Aorta (tissue), 5 donors: ENCODE data around the gene WDR89. TPM values are rescaled to one million over a fixed set of nuclear protein-coding genes. Genes with fewer than 3 reads are reported as not detected.
A peak's percentile ranks its signal among the peaks of the same experiment; 100 is the strongest.
"Not testable (repeated sequence)": the region's sequence is repeated elsewhere in the genome, so short reads cannot be mapped to it uniquely, and the experiment has no call there.

ENCODE experiments used
- ATAC-seq: fragments of 200-7000 bp; cut with Tn5 transposase; one replicate; pipeline ENCODE4 v1.9.1; 2022; ENCODE audit warnings: moderate library complexity; ENCODE audit not compliant: low FRiP score
- DNase-seq, 2 donors: peaks; one replicate each; pipeline ENCODE4 v3.0.0-alpha.2; 2020
- H3K27ac ChIP-seq, 2 donors: one replicate each; pipeline ENCODE4 v1.5.1; 2013; ENCODE audit warnings: low read length in 2 of 2, mild to moderate bottlenecking in 2 of 2, moderate library complexity in 2 of 2, control low read depth in 1 of 2, inconsistent platforms in 1 of 2, low read depth in 1 of 2
- H3K27me3 ChIP-seq, 2 donors: one replicate each; pipeline ENCODE4 v1.6.1; 2013; ENCODE audit warnings: control low read depth in 1 of 2, low read length in 1 of 2, mild to moderate bottlenecking in 1 of 2, moderate library complexity in 1 of 2; ENCODE audit not compliant: insufficient read depth in 2 of 2, control insufficient read depth in 1 of 2
- H3K36me3 ChIP-seq, 2 donors: one replicate each; pipeline ENCODE4 v1.6.1; 2013; ENCODE audit warnings: control low read depth in 1 of 2, low read length in 1 of 2, mild to moderate bottlenecking in 1 of 2; ENCODE audit not compliant: insufficient read depth in 2 of 2, control insufficient read depth in 1 of 2
- H3K4me1 ChIP-seq, 2 donors: one replicate each; pipeline ENCODE4 v1.6.1; 2013; ENCODE audit warnings: low read length in 2 of 2, control low read depth in 1 of 2, mild to moderate bottlenecking in 1 of 2, moderate library complexity in 1 of 2; ENCODE audit not compliant: insufficient read depth in 2 of 2, control insufficient read depth in 1 of 2
- H3K4me3 ChIP-seq, 2 donors: one replicate each; pipeline ENCODE4 v1.5.1; 2013; ENCODE audit warnings: low read length in 2 of 2, control low read depth in 1 of 2, mild to moderate bottlenecking in 1 of 2
- H3K9me3 ChIP-seq: one replicate; pipeline ENCODE4 v1.6.1; 2013; ENCODE audit warnings: mild to moderate bottlenecking, low read length; ENCODE audit not compliant: control insufficient read depth
- WGBS, 2 donors: extraction: QIAGEN DNeasy Blood & Tissue Kit; methylation state at CpG; one replicate each; pipeline ENCODE4 v1.1.7; 2013; 5-methylcytosine and 5-hydroxymethylcytosine counted together
- intact Hi-C, 2 donors: fragments of 100-400 bp; cut with DNase I; formaldehyde crosslinking; loops; one replicate each; pipeline versions ENCODE4 v1.14.2 to v1.15.0; 2022
- polyA plus RNA-seq, 2 donors: library from polyadenylated mRNA; stranded (reverse); fragments of 200-250 nt; gene quantifications; one replicate each; pipeline ENCODE4 v1.2.3, GENCODE V29; 2013
- total RNA-seq, 2 donors: library from RNA; stranded (reverse); fragmentation: NEBNext Ultra II Directional; extraction: Animal tissue kit (Norgen Biotek cat#: 25700); gene quantifications; one replicate each; pipeline ENCODE4 v1.2.1, GENCODE V29; 2021
- donor health status: healthy with polysubstance abuse.
- donor health status: Bipolar disorder and iron deficiency.
- donor health status: DM: no; HTN: no; CAD: no.
- donor health status: DM: no; HTN: no; CAD: no.
- donor health status: DM: yes; HTN: yes; CAD: no.

WDR89 gene
- total and polyA plus RNA-seq, 4 donors = 3.9 to 12.9 (median 6.8) TPM

DNA sequence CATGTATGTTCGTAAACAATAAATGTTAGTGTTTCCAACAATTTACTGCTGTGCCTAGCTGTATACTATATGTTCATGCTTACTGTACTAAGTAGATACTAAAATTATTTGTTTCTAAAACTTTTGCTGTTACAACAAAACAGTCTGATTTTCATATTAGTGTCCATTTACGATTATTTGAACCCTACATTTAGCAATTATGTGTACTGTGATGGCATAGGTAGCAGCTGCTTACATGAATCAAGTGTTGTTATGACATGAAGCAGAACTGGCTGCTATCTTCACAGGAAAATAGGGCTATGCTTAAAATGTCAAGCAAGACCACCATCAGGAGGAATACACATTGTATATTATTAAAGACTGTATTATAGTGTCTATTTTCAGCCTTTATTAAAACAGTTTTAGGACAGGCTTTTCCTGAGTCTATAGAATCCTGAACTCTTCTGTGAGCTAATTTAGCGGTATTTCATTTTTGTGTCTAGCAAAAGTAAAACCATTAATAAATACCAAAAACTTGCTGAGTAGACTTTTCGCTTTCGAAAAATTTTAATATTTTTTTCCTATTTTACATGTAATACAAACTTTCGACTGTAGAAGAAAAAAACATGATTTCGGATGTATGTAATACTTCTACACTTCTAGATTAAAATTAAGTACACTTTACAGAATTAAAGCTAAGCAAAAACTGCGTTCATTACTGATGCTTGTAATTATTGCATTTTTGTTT lies 1.1 kb upstream of the WDR89 start:
- Histone ChIP-seq H3K27me3 (no peaks in the 10 kb centered on the region), H3K9me3 (no peaks in the 10 kb centered on the region), H3K4me1 (no peaks in the 10 kb centered on the region), H3K36me3 (no peaks in the 10 kb centered on the region), H3K27ac (no peak overlapping the region), H3K4me3 (peak overlapping the region; percentile 36 to 88)
- no peak for ATAC-seq
- 67 to 69% methylated on average over 8 of the region's 8 CpGs for WGBS, 2 donors
- intact Hi-C loops = loop anchor here (2.0 to 5.0 kb wide), 4 partner anchors 84 to 251 kb away; partner anchors contain the start of genes PPP2R5E (in 2 of the 2) and SGPP1 (in 1 of the 2)
- no peak for DNase-seq

DNA sequence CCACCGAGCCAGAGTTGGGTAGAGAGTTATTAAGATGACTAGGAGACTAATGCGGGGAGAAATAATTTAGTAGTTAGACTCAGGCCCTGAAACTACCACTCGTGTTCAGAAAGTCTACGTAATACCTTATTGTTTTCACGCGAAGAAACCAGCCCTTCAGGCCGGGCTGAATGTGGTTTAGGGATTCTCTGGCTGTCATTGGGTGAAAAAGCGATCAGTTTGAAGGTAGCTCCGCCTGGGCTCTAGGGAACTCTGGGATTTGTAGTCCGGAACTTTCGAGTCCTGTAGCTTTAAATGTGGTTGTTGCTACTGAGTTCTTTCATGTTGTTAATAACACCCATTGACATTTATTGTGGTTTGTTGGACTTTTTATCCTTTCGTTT lies 549 bp upstream of the WDR89 start:
- ATAC-seq (peak; percentile 94), DNase-seq (peak; percentile 80 to 83)
- 0% methylated on average over 12 of the region's 12 CpGs for WGBS, 2 donors
- H3K4me1 ChIP-seq = no peaks in the 10 kb centered on the region
- H3K27me3 ChIP-seq = no peaks in the 10 kb centered on the region
- intact Hi-C loops = loop anchor here (2.0 to 5.0 kb wide), 4 partner anchors 85 to 250 kb away; partner anchors contain the start of genes PPP2R5E (in 2 of the 2) and SGPP1 (in 1 of the 2)
- no peaks in the 10 kb centered on the region for H3K9me3 ChIP-seq
- no peaks in the 10 kb centered on the region for H3K36me3 ChIP-seq
- peak overlapping the region in 1 of 2 donors; percentile 59 for H3K27ac ChIP-seq
- peak overlapping the region; percentile 54 to 88 for H3K4me3 ChIP-seq

DNA sequence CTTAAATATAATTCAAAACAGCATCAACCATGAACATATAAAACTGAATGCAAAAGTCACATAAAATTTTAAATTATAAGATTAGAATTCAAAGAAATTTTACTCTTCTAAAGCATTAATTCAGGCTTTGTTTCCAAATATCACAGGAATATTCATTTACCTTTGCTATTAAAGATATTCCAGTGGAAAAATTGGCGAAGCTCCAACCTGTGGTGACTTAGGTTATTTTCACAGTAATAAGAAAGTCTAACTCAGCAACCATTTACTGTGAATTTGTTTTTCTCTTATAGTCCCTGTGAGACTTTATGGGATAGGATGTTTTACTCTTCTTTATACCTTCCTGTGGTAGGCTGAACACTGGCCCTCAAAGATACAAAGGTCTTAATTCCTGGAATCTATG lies 3.2 kb downstream of the WDR89 start:
- ATAC-seq (no peak), DNase-seq (no peak)
- Histone ChIP-seq H3K4me3 (no peak overlapping the region), H3K4me1 (no peaks in the 10 kb centered on the region), H3K9me3 (no peaks in the 10 kb centered on the region), H3K27me3 (no peaks in the 10 kb centered on the region), H3K36me3 (no peaks in the 10 kb centered on the region), H3K27ac (no peak overlapping the region)
- 83 to 88% methylated on average over 1 of the region's 1 CpG for WGBS, 2 donors
- intact Hi-C loops = no loop called here

DNA sequence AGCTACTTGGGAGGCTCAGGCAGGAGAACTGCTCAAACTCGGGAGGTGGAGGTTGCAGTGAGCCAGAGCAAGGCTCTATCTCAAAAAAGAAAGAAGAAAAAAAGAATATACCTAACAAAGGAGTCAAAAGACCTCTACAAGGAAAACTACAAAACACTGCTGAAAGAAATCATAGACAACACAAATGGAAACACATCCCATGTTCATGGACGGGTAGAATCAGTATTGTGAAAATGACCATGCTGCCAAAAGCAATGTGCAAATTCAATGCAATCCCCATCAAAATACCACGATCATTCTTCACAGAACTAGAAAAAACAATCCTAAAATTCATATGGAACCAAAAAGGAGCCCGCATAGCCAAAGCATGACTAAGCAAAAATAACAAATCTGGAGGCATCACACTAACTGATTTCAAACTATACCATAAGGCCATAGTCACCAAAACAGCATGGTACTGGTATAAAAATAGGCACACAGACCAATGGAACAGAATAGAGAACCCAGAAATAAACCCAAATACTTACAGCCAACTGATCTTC lies 5.5 kb downstream of the WDR89 start:
- H3K27ac ChIP-seq, H3K4me1 ChIP-seq, H3K4me3 ChIP-seq, ATAC-seq, H3K36me3 ChIP-seq, DNase-seq, H3K9me3 ChIP-seq, H3K27me3 ChIP-seq, intact Hi-C loops: not testable (repeated sequence)
- 95 to 96% methylated on average over 4 of the region's 4 CpGs for WGBS, 2 donors

DNA sequence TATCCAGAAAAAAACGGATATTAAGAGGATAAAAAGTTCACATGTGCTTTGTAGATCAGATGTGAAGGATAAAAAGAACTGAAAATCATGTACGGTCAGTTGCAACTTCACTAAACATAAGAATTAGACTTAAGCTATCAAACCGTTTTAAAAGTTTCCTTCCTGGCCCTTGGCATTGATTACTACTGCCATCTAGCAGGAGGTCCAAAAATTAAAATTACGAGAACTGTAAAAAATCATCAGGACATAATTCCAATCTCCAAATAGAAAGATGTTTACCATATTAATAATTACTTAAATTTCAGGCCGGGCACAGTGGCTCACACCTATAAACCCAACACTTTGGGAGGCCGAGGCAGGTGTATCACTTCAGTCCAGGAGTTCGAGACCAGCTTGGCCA lies 7.9 kb downstream of the WDR89 start:
- no peak for DNase-seq
- 72 to 73% methylated on average over 7 of the region's 7 CpGs for WGBS, 2 donors
- no peak overlapping the region for H3K4me3 ChIP-seq
- H3K9me3 ChIP-seq = no peaks in the 10 kb centered on the region
- intact Hi-C loops = no loop called here
- H3K4me1 ChIP-seq = peaks cover 0 to 2% of the 10 kb centered on the region in 2 donors
- ATAC-seq = no peak
- H3K27ac ChIP-seq = no peak overlapping the region
- no peaks in the 10 kb centered on the region for H3K27me3 ChIP-seq
- H3K36me3 ChIP-seq = no peaks in the 10 kb centered on the region

DNA sequence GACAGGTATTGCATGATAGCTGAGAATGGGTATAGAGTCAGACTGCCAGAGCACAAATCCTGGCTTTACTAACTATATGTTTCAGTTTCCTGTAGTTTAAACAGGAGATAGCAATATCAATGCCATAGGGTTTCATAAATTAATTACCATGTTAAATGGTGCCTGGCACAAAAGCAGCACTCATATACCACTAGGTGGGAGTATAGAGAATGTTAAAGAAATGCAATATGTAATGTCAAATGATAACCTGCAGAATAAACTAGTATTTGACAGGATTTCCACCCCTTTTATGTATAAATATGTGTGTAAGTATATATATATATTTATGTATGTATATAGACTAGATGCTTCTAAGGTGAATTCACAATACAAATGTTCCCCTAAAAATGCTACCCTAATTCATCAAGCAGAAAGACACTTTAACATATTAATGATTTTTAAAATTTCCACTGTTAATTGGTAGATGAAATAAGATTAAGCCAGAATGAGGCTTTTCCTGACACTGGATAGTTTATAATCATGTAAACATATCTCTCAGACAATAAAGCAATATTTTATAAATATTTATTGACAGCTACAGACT lies 8.6 kb downstream of the WDR89 start:
- H3K4me3 ChIP-seq = no peak overlapping the region
- H3K4me1 ChIP-seq = peaks cover 0 to 2% of the 10 kb centered on the region in 2 donors
- H3K9me3 ChIP-seq = no peaks in the 10 kb centered on the region
- no peaks in the 10 kb centered on the region for H3K27me3 ChIP-seq
- no peak overlapping the region for H3K27ac ChIP-seq
- DNase-seq (no peak), ATAC-seq (no peak)
- no peaks in the 10 kb centered on the region for H3K36me3 ChIP-seq
- intact Hi-C loops = no loop called here

DNA sequence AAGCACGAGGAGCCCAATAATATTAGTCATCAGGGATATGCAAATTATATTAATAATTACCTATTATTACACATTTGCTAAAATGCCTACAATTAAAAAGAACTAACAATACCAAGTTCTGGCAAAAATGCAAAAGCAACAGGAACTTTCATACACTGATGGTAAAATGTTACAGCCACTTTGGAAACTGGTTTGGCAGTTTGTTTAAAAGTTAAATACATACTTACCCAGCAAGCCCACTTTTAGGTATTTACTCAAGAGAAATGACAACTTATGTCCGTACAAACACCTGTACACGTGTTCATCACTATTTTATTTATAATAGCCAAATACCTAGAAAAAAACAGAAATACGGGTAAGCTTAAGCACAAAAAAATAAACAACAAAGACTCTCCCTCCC lies 17.0 kb downstream of the WDR89 start:
- ATAC-seq = no peak
- Histone ChIP-seq H3K4me3 (no peak overlapping the region), H3K27me3 (no peaks in the 10 kb centered on the region), H3K36me3 (no peaks in the 10 kb centered on the region), H3K4me1 (peaks cover 0 to 2% of the 10 kb centered on the region in 2 donors), H3K9me3 (no peaks in the 10 kb centered on the region), H3K27ac (no peak overlapping the region)
- 83 to 84% methylated on average over 4 of the region's 4 CpGs for WGBS, 2 donors
- DNase-seq = no peak
- intact Hi-C loops = loop anchor here in 1 of 2 donors (10.0 kb wide), 1 partner anchor 230 kb away; no protein-coding TSS in a partner anchor

DNA sequence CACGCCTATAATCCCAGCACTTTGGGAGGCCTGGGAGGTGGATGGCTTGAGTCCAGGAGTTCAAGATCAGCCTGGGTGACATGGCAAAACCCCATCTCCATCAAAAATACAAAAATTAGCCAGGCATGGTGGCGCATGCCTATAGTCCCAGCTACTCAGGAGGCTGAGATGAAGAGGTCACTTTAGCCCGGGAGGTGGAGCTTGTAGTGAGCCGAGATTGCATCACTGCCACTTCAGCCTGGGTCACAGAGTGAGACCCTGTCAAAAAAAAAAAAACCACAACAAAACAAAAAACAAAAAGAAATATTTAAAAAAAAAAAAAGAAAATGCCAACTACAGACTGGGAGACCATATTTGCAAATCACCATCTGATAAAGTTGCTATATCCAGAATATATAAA lies 17.5 kb downstream of the WDR89 start:
- ATAC-seq = no peak

More for the DNA sequence above, 17.5 kb downstream of the WDR89 start:
- H3K9me3 ChIP-seq = no peaks in the 10 kb centered on the region
- H3K27me3 ChIP-seq = no peaks in the 10 kb centered on the region
- 97% methylated on average over 4 of the region's 4 CpGs for WGBS, 2 donors
- H3K27ac ChIP-seq = no peak overlapping the region
- intact Hi-C loops = loop anchor here in 1 of 2 donors (10.0 kb wide), 1 partner anchor 229 kb away; no protein-coding TSS in a partner anchor
- H3K36me3 ChIP-seq = no peaks in the 10 kb centered on the region
- no peak overlapping the region for H3K4me3 ChIP-seq
- no peaks in the 10 kb centered on the region for H3K4me1 ChIP-seq
- DNase-seq = no peak
